ENCODE data around the gene PRKCQ. TPM values are rescaled to one million over a fixed set of nuclear protein-coding genes. Genes with fewer than 3 reads are reported as not detected.

The PRKCQ gene
- total RNA-seq, 1 donor from 2014 or later, result 3.5 TPM

DNA sequence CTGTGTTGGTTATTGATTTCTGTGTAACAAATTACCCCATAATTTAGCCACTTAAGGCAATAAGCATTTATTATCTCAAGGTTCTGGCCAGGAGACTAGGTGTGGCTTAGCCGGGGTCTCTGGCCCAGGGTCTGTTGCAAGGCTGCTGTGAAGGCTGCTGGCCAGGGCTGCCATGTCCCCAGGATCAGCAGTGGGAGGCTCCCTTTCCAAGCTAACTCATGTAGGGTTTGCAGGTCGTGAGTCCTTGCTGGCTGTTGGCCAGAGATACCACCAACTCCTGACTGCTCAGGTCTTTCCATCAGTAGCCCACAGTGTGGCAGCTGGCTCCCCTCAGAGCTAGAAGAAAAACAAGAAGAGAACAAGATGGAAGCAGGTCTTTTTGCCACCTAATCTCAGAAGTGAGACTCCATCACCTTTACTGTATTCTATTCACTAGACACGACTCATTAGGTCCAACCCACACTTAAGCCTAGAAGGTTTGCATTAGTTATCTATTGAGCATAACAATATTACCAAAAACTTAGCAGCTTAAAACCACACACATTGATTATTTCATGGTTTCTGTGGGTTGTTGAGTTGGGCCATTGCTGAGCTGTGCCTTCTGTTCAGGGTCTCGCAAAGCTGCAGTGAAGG lies 191.7 kb downstream of the PRKCQ start:
- no peak overlapping the region for H3K27ac Mint-ChIP-seq
- H3K4me2 ChIP-seq, result no peak overlapping the region
- no peaks in the 10 kb centered on the region for H3F3A ChIP-seq (ENCODE audit: low read depth)

GRCh38 chr10:6386960-6387359 lies 193.1 kb downstream of the PRKCQ start:
- Mint-ChIP-seq H3K4me1 (no peaks in the 10 kb centered on the region), H3K27me3 (ENCODE audit: insufficient read depth, low read depth) (peaks cover 9% of the 10 kb centered on the region), H3K9me3 (peaks cover 18% of the 10 kb centered on the region), H3K36me3 (peaks cover 1% of the 10 kb centered on the region), H3K27ac (no peak overlapping the region), H3K4me3 (no peak overlapping the region)
- no peak overlapping the region for H3K4me2 ChIP-seq
- DNase-seq (ENCODE audit: low spot score), result no peak
- TF ChIP-seq EZH2phosphoT487 (IDR thresholded peaks at IDR 0.05) (no peak), EZH2 (IDR thresholded peaks at IDR 0.05) (no peak)
- TF ChIP-seq, protein P1, sequence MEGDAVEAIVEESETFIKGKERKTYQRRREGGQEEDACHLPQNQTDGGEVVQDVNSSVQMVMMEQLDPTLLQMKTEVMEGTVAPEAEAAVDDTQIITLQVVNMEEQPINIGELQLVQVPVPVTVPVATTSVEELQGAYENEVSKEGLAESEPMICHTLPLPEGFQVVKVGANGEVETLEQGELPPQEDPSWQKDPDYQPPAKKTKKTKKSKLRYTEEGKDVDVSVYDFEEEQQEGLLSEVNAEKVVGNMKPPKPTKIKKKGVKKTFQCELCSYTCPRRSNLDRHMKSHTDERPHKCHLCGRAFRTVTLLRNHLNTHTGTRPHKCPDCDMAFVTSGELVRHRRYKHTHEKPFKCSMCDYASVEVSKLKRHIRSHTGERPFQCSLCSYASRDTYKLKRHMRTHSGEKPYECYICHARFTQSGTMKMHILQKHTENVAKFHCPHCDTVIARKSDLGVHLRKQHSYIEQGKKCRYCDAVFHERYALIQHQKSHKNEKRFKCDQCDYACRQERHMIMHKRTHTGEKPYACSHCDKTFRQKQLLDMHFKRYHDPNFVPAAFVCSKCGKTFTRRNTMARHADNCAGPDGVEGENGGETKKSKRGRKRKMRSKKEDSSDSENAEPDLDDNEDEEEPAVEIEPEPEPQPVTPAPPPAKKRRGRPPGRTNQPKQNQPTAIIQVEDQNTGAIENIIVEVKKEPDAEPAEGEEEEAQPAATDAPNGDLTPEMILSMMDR (IDR thresholded peaks at IDR 0.05), result no peak
- H2AFZ ChIP-seq (replicated peaks), result no peak overlapping the region
- no peaks in the 10 kb centered on the region for H3K27me3 ChIP-seq
- H4K20me1 ChIP-seq (ENCODE audit: low read depth), result no peaks in the 10 kb centered on the region
- H3K79me2 ChIP-seq (ENCODE audit: low read depth), result no peaks in the 10 kb centered on the region
- H3K36me3 ChIP-seq, result no peaks in the 10 kb centered on the region
- no peaks in the 10 kb centered on the region for H3K4me1 ChIP-seq
- peaks cover 7% of the 10 kb centered on the region for H3K9me3 ChIP-seq (ENCODE audit: low read depth)
- H3K27ac ChIP-seq, result no peak overlapping the region
- H3F3A ChIP-seq (ENCODE audit: low read depth), result no peaks in the 10 kb centered on the region
- no peak overlapping the region for H3K4me3 ChIP-seq
- no peak overlapping the region for H3K9ac ChIP-seq

More for the DNA sequence above, 191.7 kb downstream of the PRKCQ start:
- H2AFZ ChIP-seq (replicated peaks), result no peak overlapping the region
- H3K27ac ChIP-seq, result no peak overlapping the region
- no peaks in the 10 kb centered on the region for H3K79me2 ChIP-seq (ENCODE audit: low read depth)
- TF ChIP-seq, protein P1 (IDR thresholded peaks at IDR 0.05), result no peak
- TF ChIP-seq EZH2 (IDR thresholded peaks at IDR 0.05) (no peak), EZH2phosphoT487 (IDR thresholded peaks at IDR 0.05) (no peak)
- H3K4me1 ChIP-seq, result no peaks in the 10 kb centered on the region
- Mint-ChIP-seq H3K9me3 (peaks cover 12% of the 10 kb centered on the region), H3K4me1 (no peaks in the 10 kb centered on the region), H3K4me3 (no peak overlapping the region), H3K27me3 (ENCODE audit: insufficient read depth, low read depth) (peaks cover 9% of the 10 kb centered on the region), H3K36me3 (peaks cover 1% of the 10 kb centered on the region)
- no peaks in the 10 kb centered on the region for H4K20me1 ChIP-seq (ENCODE audit: low read depth)
- H3K9me3 ChIP-seq (ENCODE audit: low read depth), result peaks cover 7% of the 10 kb centered on the region
- no peak overlapping the region for H3K4me3 ChIP-seq
- no peaks in the 10 kb centered on the region for H3K27me3 ChIP-seq
- H3K36me3 ChIP-seq, result no peaks in the 10 kb centered on the region
- DNase-seq (ENCODE audit: low spot score), result no peak
- H3K9ac ChIP-seq, result no peak overlapping the region

- Mint-ChIP-seq H3K9me3 (peaks cover 21% of the 10 kb centered on the region), H3K4me1 (no peaks in the 10 kb centered on the region), H3K27me3 (ENCODE audit: insufficient read depth, low read depth) (peaks cover 9% of the 10 kb centered on the region), H3K4me3 (no peak overlapping the region), H3K27ac (no peak overlapping the region), H3K36me3 (peaks cover 1% of the 10 kb centered on the region)
- H3K9me3 ChIP-seq (ENCODE audit: low read depth), result peaks cover 7% of the 10 kb centered on the region
- no peaks in the 10 kb centered on the region for H3K27me3 ChIP-seq
- no peak for DNase-seq (ENCODE audit: low spot score)
- H3K4me1 ChIP-seq, result no peaks in the 10 kb centered on the region
- TF ChIP-seq, protein P1 (IDR thresholded peaks at IDR 0.05), result no peak
- TF ChIP-seq EZH2phosphoT487 (IDR thresholded peaks at IDR 0.05), result no peak
- TF ChIP-seq EZH2 (IDR thresholded peaks at IDR 0.05), result no peak
- no peaks in the 10 kb centered on the region for H4K20me1 ChIP-seq (ENCODE audit: low read depth)
- no peak overlapping the region for H3K4me2 ChIP-seq
- H3K9ac ChIP-seq, result no peak overlapping the region
- no peak overlapping the region for H3K4me3 ChIP-seq
- no peak overlapping the region for H3K27ac ChIP-seq
- H3F3A ChIP-seq (ENCODE audit: low read depth), result no peaks in the 10 kb centered on the region
- no peaks in the 10 kb centered on the region for H3K79me2 ChIP-seq (ENCODE audit: low read depth)
- no peaks in the 10 kb centered on the region for H3K36me3 ChIP-seq
- H2AFZ ChIP-seq (replicated peaks), result no peak overlapping the region
Measured at GRCh38 chr10:6386346-6386745, 193.7 kb downstream of the PRKCQ start.

Measured in neural progenitor cell (in vitro differentiated cells).